ENCODE results near the gene NRXN3.

Gene NRXN3

GRCh38 chr14:79204591-79204990 is 1034.4 kb downstream of the NRXN3 start:
- no peak for DNase-seq (ENCODE audit: low read depth in 2 of 2)

DNA sequence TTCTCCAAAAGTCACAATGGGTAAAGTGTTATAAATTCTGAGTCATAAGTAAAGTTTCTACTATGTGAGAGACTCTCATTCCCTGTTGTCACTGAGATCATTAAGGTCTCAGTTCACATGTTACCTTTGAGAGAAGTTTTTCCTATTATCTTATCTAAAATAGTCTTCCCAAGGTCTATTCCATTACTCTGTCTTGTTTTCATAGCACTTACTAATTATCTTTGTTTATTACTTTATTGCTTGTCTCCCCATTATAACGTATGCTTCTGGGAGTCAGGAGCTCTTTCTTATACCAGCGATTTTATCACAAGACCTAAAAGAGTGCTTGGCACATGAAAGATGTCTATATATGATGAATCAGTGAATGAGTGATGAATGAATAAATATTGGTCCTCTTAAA is 1039.2 kb downstream of the NRXN3 start:
- no peak for DNase-seq (ENCODE audit: low read depth in 2 of 2)

- no peak for DNase-seq (ENCODE audit: low read depth in 2 of 2)
Measured at GRCh38 chr14:79225815-79226214, 1055.6 kb downstream of the NRXN3 start.

- DNase-seq (ENCODE audit: low read depth in 2 of 2) = no peak
Measured at GRCh38 chr14:79229383-79229909, 1059.3 kb downstream of the NRXN3 start.

- no peak for DNase-seq (ENCODE audit: low read depth in 2 of 2)
Measured at GRCh38 chr14:79242666-79243065, 1072.5 kb downstream of the NRXN3 start.

DNA sequence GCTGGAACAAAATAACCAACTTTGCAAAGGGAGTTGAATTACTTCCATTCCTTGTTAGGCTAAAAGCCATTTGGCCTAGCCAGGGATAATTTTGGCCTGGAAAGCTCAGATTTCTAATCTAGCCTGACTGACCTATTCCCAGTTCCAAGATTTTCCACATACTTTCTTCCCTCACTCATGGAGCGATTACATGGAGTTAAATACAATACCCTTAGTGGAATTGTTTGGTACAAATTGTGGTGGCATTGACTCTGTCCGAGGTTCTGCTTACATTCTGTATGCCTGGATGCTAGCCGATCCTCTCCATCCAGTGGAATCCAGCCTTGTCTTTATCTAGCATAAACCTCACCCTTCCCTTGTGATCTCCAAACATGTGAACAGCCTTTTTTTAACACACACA is 1076.0 kb downstream of the NRXN3 start:
- DNase-seq (ENCODE audit: low read depth in 2 of 2) = no peak

DNA sequence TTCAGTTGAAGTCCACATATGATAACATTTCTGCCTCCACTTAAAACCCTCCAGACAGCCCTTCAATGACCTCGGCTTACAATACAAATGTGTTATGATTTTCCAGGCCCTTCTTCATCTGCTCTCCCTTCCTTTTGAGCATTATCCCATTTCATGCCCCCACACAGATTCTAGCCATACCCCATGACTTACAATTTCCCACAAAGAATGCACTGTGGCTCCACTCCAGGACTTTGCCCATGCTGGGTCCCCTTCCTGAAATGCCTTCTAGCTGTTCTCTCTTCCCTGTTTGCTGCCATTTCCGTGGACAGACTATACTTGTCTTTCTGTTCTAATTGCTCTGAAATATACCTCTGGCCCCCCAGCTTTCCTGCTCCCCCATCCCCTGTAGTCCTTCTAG is 1078.0 kb downstream of the NRXN3 start:
- no peak for DNase-seq (ENCODE audit: low read depth in 2 of 2)

DNA sequence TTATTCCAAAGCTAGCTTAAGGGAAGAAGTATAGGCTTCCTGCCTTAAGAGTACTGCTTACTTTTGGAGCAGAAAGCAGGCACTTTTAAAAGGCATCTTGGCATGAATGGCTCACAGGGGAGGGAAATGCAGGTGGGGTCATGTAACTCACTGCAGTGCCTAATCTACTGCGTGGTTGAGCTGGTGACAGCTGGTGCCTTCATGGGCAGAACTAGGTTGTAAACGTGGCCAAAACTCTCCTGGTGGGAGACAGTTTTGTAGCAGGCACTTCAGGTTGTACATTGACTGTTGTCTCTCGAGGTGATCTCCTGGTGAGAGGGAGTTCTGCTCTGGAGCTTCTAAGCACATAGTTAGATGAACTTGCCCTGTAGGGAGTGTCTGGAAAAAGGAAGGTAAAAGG is 1078.6 kb downstream of the NRXN3 start:
- DNase-seq (ENCODE audit: low read depth in 2 of 2) = no peak

GRCh38 chr14:79251278-79251677 is 1081.1 kb downstream of the NRXN3 start:
- no peak for DNase-seq (ENCODE audit: low read depth in 2 of 2)

GRCh38 chr14:79253576-79253975 is 1083.4 kb downstream of the NRXN3 start:
- DNase-seq (ENCODE audit: low read depth in 2 of 2) = no peak

GRCh38 chr14:79254069-79254775 is 1084.0 kb downstream of the NRXN3 start:
- no peak for DNase-seq (ENCODE audit: low read depth in 2 of 2)

DNA sequence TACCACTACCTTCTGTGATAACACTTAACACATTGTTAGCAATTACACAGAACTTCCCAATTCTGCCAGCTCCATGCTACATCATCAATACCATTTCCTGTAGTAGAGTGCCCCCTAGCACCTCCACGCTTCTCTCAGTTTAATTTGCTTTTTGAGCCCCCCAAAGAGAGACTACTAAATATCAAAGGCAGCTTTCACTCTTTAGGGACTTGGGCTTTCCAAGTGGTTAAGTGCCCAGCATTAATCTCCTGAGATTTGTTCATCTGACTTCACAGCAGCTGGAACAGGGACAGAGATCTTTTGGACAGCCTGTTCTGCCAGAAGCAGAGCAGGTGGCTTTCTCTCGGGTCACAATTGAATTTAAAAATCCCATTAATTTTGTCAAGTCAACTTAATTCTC is 1086.2 kb downstream of the NRXN3 start:
- no peak for DNase-seq (ENCODE audit: low read depth in 2 of 2)

DNA sequence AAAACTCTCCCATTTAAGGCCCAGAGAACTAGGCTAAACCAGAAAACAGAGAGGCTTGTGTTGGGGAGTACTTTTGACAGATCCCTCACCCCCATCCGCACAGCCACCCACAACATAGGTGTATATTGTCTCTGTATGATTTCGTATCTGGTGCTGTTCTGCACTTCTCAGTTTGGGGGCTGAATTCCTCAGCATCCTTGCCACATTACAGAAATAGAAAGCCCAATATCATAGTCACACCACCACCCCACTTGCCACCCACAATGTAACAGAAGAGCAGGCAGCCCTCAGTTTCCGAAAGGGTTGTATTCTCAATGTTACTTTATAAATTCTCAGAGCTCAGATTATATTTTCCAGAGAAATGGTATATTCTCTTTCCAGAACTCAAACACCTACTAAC is 1090.2 kb downstream of the NRXN3 start:
- DNase-seq (ENCODE audit: low read depth in 2 of 2) = no peak

- DNase-seq (ENCODE audit: low read depth in 2 of 2) = no peak
Measured at GRCh38 chr14:79265366-79265946, 1095.3 kb downstream of the NRXN3 start.

DNA sequence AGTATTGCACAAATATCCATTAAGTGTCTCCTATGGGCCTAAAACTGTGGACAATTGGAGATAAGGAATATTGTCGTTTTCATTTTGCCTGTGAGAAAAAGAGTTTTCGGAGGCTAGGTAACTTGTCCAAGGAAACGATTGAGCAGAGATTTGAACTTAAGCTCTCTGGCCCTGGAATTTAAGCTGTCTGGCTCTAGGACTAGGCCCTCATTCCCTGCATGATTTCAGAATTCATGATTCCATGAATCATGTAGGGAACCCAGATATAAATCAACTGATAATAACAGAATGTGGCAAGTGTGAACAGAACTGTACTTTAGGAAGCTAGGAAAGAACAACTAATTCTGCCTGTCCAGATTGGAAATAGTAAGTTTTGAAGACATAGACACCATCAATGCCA is 1100.2 kb downstream of the NRXN3 start:
- DNase-seq (ENCODE audit: low read depth in 2 of 2) = no peak

GRCh38 chr14:79271122-79271521 is 1100.9 kb downstream of the NRXN3 start:
- no peak for DNase-seq (ENCODE audit: low read depth in 2 of 2)

DNA sequence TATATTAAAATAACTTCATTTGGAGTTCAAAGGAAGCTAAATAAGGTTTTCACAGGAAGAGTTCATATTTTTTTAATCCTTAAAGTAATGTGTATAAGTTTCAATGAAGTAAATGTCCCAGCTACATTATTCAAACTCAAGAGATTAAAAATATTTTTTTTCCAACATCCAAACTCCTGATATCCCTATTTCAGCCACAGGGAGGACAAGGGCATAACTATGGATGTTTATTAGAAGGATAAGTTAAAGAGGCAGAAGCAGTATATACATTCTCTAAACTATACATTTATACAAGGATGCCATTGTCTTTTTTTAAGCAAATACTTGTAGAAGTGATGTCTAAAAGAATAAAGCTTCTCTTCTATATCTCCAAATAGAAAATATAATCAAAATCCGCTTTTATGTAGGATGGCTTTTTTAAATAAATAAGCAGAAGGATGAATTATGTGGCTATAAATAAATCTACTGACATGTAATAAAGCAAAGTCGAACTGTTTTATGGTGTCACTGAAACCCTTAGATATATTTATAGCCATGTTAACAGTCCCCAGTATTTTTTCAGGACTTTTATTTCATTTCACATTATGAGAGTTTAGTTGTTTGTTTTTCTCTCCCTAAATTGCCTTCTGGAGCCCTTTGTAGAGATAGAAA is 1104.6 kb downstream of the NRXN3 start:
- DNase-seq (ENCODE audit: low read depth in 2 of 2) = no peak

DNA sequence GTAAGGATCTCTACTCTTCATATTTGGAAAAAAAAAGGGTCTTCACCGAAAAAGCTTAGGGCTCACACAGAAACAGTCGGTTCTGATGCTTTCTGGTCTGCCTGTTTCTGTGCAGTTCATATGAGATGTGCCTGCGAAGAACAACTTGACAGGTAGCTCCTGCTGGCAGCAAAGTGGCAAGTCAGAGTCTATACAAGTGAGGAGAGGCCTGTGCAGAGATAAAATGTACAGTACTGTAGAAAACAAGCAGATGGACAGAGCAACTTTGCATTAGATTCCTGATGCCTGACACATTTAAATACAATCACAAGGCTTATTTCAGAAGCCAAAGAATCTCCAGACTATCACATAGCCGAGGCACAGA is 1105.1 kb downstream of the NRXN3 start:
- no peak for DNase-seq (ENCODE audit: low read depth in 2 of 2)

- DNase-seq (ENCODE audit: low read depth in 2 of 2) = no peak
Measured at GRCh38 chr14:79278286-79278797, 1108.2 kb downstream of the NRXN3 start.

- no peak for DNase-seq (ENCODE audit: low read depth in 2 of 2)
Measured at GRCh38 chr14:79278798-79279644, 1108.8 kb downstream of the NRXN3 start.

GRCh38 chr14:79279645-79280597 is 1109.7 kb downstream of the NRXN3 start:
- DNase-seq (ENCODE audit: low read depth in 2 of 2) = no peak
